Naive thymus-derived CD4-positive, alpha-beta T cell (primary cell): ENCODE data around the gene SF1. TPM values are rescaled to one million over a fixed set of nuclear protein-coding genes. Genes with fewer than 3 reads are reported as not detected.
A peak's percentile ranks its signal among the peaks of the same experiment; 100 is the strongest.

Experiments
- ATAC-seq: fragments of 150-1000 bp; cut with Tn5 transposase; 2 replicates; pipeline ENCODE4 v1.10.0; 2021; ENCODE audit warnings: mild to moderate bottlenecking, moderate library complexity
- CTCF ChIA-PET: fragments of 350-600 bp; sonication (Branson Sonifier 250); formaldehyde crosslinking; loops from one replicate; lab custom pipeline; 2021; ENCODE audit warnings: antibody characterized with exemption; lab: Charles Lee
- POLR2A ChIA-PET: fragments of 350-600 bp; sonication (Branson Sonifier 250); formaldehyde crosslinking; loops from one replicate; lab custom pipeline; 2021; ENCODE audit warnings: antibody characterized with exemption, inconsistent platforms; lab: Charles Lee
- DNase-seq, 9 donors: peaks; one replicate each; pipeline versions ENCODE4 v3.0.0 to v3.0.0-alpha.2; 2020 to 2022; ENCODE audit warnings: mixed read lengths in 1 of 9
- H3K27ac ChIP-seq: one replicate; pipeline ENCODE4 v1.7.0; 2013; ENCODE audit warnings: mild to moderate bottlenecking, low read depth, low read length, moderate library complexity
- H3K27me3 ChIP-seq, 2 donors: one replicate each; pipeline ENCODE4 v1.7.0; 2013; ENCODE audit warnings: low read length in 2 of 2, mild to moderate bottlenecking in 2 of 2, moderate library complexity in 2 of 2; ENCODE audit not compliant: control insufficient read depth in 2 of 2, insufficient read depth in 2 of 2
- H3K36me3 ChIP-seq, 3 experiments: 1 replicate in 2 of 3; 2 replicates in 1 of 3; pipeline ENCODE4 v1.7.0; 2013; ENCODE audit warnings: low read length in 3 of 3, mild to moderate bottlenecking in 3 of 3, moderate library complexity in 1 of 3; ENCODE audit not compliant: insufficient read depth in 3 of 3, control insufficient read depth in 2 of 3
- H3K4me1 ChIP-seq, 2 donors: one replicate each; pipeline ENCODE4 v1.7.0; 2013; ENCODE audit warnings: low read length in 2 of 2, mild to moderate bottlenecking in 2 of 2, moderate library complexity in 1 of 2; ENCODE audit not compliant: control insufficient read depth in 2 of 2, insufficient read depth in 2 of 2
- H3K4me3 ChIP-seq: 2 replicates; pipeline ENCODE4 v1.7.0; 2013; ENCODE audit warnings: mild to moderate bottlenecking, low read length
- H3K9me3 ChIP-seq, 3 experiments: 1 replicate in 2 of 3; 2 replicates in 1 of 3; pipeline ENCODE4 v1.7.0; 2013; ENCODE audit warnings: low read length in 3 of 3; ENCODE audit not compliant: control insufficient read depth in 2 of 3
- H3K27ac Mint-ChIP-seq, 9 donors: one replicate each; pipeline ENCODE4 v1.8.0; 2020 to 2022; ENCODE audit warnings: mixed read lengths in 9 of 9, mild to moderate bottlenecking in 8 of 9, moderate library complexity in 5 of 9, inconsistent platforms in 2 of 9
- H3K27me3 Mint-ChIP-seq, 5 donors: one replicate each; pipeline ENCODE4 v1.8.0; 2021 to 2022; ENCODE audit warnings: mixed read lengths in 5 of 5, mild to moderate bottlenecking in 1 of 5
- H3K36me3 Mint-ChIP-seq, 5 donors: one replicate each; pipeline ENCODE4 v1.8.0; 2020 to 2022; ENCODE audit warnings: mixed read lengths in 5 of 5, mild to moderate bottlenecking in 3 of 5, inconsistent platforms in 1 of 5
- H3K4me1 Mint-ChIP-seq, 7 donors: one replicate each; pipeline ENCODE4 v1.8.0; 2020 to 2022; ENCODE audit warnings: mixed read lengths in 7 of 7, mild to moderate bottlenecking in 3 of 7, inconsistent platforms in 1 of 7
- H3K4me3 Mint-ChIP-seq, 10 donors: one replicate each; pipeline ENCODE4 v1.8.0; 2020 to 2022; ENCODE audit warnings: mild to moderate bottlenecking in 10 of 10, mixed read lengths in 10 of 10, moderate library complexity in 6 of 10, inconsistent platforms in 2 of 10
- H3K9me3 Mint-ChIP-seq, 11 donors: one replicate each; pipeline ENCODE4 v1.8.0; 2020 to 2022; ENCODE audit warnings: mixed read lengths in 11 of 11, mild to moderate bottlenecking in 4 of 11, inconsistent platforms in 1 of 11, moderate library complexity in 1 of 11
- intact Hi-C, 2 donors: fragments of 100-400 bp; cut with micrococcal nuclease; formaldehyde crosslinking; loops; one replicate each; pipeline ENCODE4 v1.15.1; 2023
- polyA plus RNA-seq, 2 donors: library from polyadenylated mRNA; unstranded; fragments of 300-500 nt; fragmentation: Illumina TruSeq; gene quantifications; one replicate each; pipeline ENCODE4 v1.2.3, GENCODE V29; 2021
- total RNA-seq, 6 experiments: library from RNA in 5 of 6; stranded (reverse) in 5 of 6; gene quantifications; 1 replicate in 5 of 6; 2 replicates in 1 of 6; pipeline ENCODE4 v1.2.3 and lab custom pipeline; 2021 to 2026

Gene SF1
- total and polyA plus RNA-seq, 7 experiments from 2014 or later: 101 to 1,612 (median 901) TPM

GRCh38 chr11:64765851-64766665 is 12.3 kb downstream of the SF1 start:
- H3K4me1 Mint-ChIP-seq: peaks cover 63 to 97% (median 91%) of the 10 kb centered on the region in 7 donors
- peaks cover 30 to 71% (median 70%) of the 10 kb centered on the region in 5 donors for H3K36me3 Mint-ChIP-seq
- peak overlapping the region; percentile 32 to 96 (median 84) for H3K4me3 Mint-ChIP-seq
- peaks cover 0 to 7% (median 0%) of the 10 kb centered on the region in 11 donors for H3K9me3 Mint-ChIP-seq
- Histone ChIP-seq H3K27me3 (no peaks in the 10 kb centered on the region), H3K36me3 (peaks cover 46 to 76% (median 51%) of the 10 kb centered on the region in 3 experiments), H3K27ac (peak overlapping the region; percentile 60), H3K9me3 (no peaks in the 10 kb centered on the region), H3K4me3 (no peak overlapping the region), H3K4me1 (peaks cover 57 to 84% of the 10 kb centered on the region in 2 donors)
- H3K27me3 Mint-ChIP-seq: no peaks in the 10 kb centered on the region
- H3K27ac Mint-ChIP-seq: peak overlapping the region; percentile 80 to 94 (median 92)
- ChIA-PET CTCF (interaction anchor here (7.0 to 19.1 kb wide), 2 partner anchors 9 to 19 kb away, joined by 57 to 305 read pairs; partner anchors contain the start of gene RASGRP2), POLR2A (interaction anchor here (1.5 to 39.7 kb wide), 4 partner anchors 1 to 34 kb away, joined by 4 to 1956 read pairs (median 986); partner anchors contain the start of genes PYGM, RASGRP2 and SF1)
- intact Hi-C loops: no loop called here
- ATAC-seq (no peak), DNase-seq (peak in 1 of 9 donors; percentile 17)

GRCh38 chr11:64765291-64765850 is 13.0 kb downstream of the SF1 start:
- Mint-ChIP-seq H3K27me3 (no peaks in the 10 kb centered on the region), H3K4me1 (peaks cover 68 to 97% (median 92%) of the 10 kb centered on the region in 7 donors), H3K27ac (peak overlapping the region; percentile 87 to 97 (median 92)), H3K9me3 (peaks cover 0 to 9% (median 0%) of the 10 kb centered on the region in 11 donors), H3K36me3 (peaks cover 30 to 67% (median 63%) of the 10 kb centered on the region in 5 donors), H3K4me3 (peak overlapping the region; percentile 81 to 96 (median 84))
- ChIA-PET POLR2A (interaction anchor here (0.6 to 39.7 kb wide), 8 partner anchors 0 to 794 kb away, joined by 3 to 1956 read pairs (median 14); partner anchors contain the start of genes MAP4K2, PYGM, RASGRP2 and SF1), CTCF (interaction anchor here (7.0 to 19.1 kb wide), 2 partner anchors 9 to 18 kb away, joined by 57 to 305 read pairs; partner anchors contain the start of gene RASGRP2)
- H3K4me1 ChIP-seq: peaks cover 63 to 86% of the 10 kb centered on the region in 2 donors
- H3K27me3 ChIP-seq: no peaks in the 10 kb centered on the region
- peak overlapping the region; percentile 60 for H3K27ac ChIP-seq
- no peak overlapping the region for H3K4me3 ChIP-seq
- ATAC-seq (no peak), DNase-seq (peak in 1 of 9 donors; percentile 28)
- peaks cover 39 to 69% (median 44%) of the 10 kb centered on the region in 3 experiments for H3K36me3 ChIP-seq
- intact Hi-C loops: no loop called here
- H3K9me3 ChIP-seq: no peaks in the 10 kb centered on the region

GRCh38 chr11:64764753-64765152 is 13.6 kb downstream of the SF1 start:
- Mint-ChIP-seq H3K36me3 (peaks cover 30 to 63% (median 57%) of the 10 kb centered on the region in 5 donors), H3K9me3 (peaks cover 0 to 9% (median 0%) of the 10 kb centered on the region in 11 donors), H3K4me1 (peaks cover 73 to 98% (median 95%) of the 10 kb centered on the region in 7 donors), H3K27me3 (no peaks in the 10 kb centered on the region), H3K4me3 (peak overlapping the region; percentile 81 to 96 (median 84)), H3K27ac (peak overlapping the region; percentile 87 to 97 (median 92))
- DNase-seq (no peak), ATAC-seq (no peak)
- CTCF ChIA-PET: interaction anchor here (0.8 to 19.1 kb wide), 7 partner anchors 10 to 120 kb away, joined by 3 to 305 read pairs (median 4); partner anchors contain the start of genes RASGRP2 and SF1
- H3K4me3 ChIP-seq: peak overlapping the region; percentile 41
- peaks cover 33 to 63% (median 38%) of the 10 kb centered on the region in 3 experiments for H3K36me3 ChIP-seq
- POLR2A ChIA-PET: interaction anchor here (0.6 to 39.7 kb wide), 12 partner anchors 0 to 794 kb away, joined by 3 to 1956 read pairs (median 4); partner anchors contain the start of genes FAU, MAP4K2, MRPL49 and PYGM
- H3K9me3 ChIP-seq: no peaks in the 10 kb centered on the region
- intact Hi-C loops: loop anchor here in 1 of 2 donors (1.0 kb wide), 2 partner anchors 14 to 21 kb away; partner anchors contain the start of gene SF1
- no peaks in the 10 kb centered on the region for H3K27me3 ChIP-seq
- H3K4me1 ChIP-seq: peaks cover 65 to 89% of the 10 kb centered on the region in 2 donors
- peak overlapping the region; percentile 60 for H3K27ac ChIP-seq

DNA sequence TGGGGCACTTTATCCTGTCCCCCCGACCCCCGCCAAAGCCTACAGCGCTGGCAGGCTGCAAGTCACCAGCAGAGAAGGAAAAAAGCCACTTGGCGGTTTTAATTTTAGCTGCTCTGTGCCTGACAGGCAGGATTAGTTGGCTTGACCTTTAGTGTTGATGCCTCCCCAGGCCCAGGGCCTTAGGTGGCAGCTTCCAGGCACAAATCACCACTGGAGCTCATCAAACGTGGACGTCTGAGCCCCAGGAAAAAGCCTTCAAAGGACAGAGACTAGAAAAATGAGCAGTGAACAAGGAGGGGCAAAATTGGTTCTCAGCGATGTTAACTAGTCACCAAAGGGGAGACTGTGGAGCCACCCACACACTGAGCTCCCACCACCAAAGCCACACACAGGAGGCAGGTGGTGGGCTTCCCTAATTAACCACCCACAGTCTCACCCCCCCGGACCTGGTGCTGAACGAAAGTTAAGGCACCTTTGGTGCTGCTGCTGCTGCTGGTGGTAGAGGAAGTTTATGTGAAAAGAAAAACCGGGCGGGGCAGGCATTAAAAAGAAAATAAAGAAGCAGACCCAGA is 14.2 kb downstream of the SF1 start:
- Mint-ChIP-seq H3K36me3 (peaks cover 25 to 57% (median 51%) of the 10 kb centered on the region in 5 donors), H3K4me1 (peaks cover 71 to 98% (median 92%) of the 10 kb centered on the region in 7 donors), H3K4me3 (peak overlapping the region; percentile 81 to 96 (median 84)), H3K27me3 (no peaks in the 10 kb centered on the region), H3K27ac (peak overlapping the region; percentile 87 to 97 (median 92)), H3K9me3 (peaks cover 0 to 9% (median 0%) of the 10 kb centered on the region in 11 donors)
- Histone ChIP-seq H3K27me3 (no peaks in the 10 kb centered on the region), H3K4me3 (peak overlapping the region; percentile 41), H3K27ac (peak overlapping the region; percentile 60), H3K4me1 (peaks cover 69 to 90% of the 10 kb centered on the region in 2 donors), H3K9me3 (no peaks in the 10 kb centered on the region), H3K36me3 (peaks cover 26 to 57% (median 31%) of the 10 kb centered on the region in 3 experiments)
- ATAC-seq (peak; percentile 50), DNase-seq (peak in 7 of 9 donors; percentile 71 to 85 (median 80))
- CTCF ChIA-PET: interaction anchor here (0.7 to 19.1 kb wide), 10 partner anchors 11 to 121 kb away, joined by 3 to 305 read pairs (median 4); partner anchors contain the start of genes RASGRP2 and SF1
- POLR2A ChIA-PET: interaction anchor here (0.7 to 39.7 kb wide), 14 partner anchors 1 to 371 kb away, joined by 3 to 1956 read pairs (median 3); partner anchors contain the start of genes FAU, MAP4K2, MEN1 and MRPL49
- intact Hi-C loops: loop anchor here in 1 of 2 donors (1.0 kb wide), 2 partner anchors 14 to 21 kb away; partner anchors contain the start of gene SF1

DNA sequence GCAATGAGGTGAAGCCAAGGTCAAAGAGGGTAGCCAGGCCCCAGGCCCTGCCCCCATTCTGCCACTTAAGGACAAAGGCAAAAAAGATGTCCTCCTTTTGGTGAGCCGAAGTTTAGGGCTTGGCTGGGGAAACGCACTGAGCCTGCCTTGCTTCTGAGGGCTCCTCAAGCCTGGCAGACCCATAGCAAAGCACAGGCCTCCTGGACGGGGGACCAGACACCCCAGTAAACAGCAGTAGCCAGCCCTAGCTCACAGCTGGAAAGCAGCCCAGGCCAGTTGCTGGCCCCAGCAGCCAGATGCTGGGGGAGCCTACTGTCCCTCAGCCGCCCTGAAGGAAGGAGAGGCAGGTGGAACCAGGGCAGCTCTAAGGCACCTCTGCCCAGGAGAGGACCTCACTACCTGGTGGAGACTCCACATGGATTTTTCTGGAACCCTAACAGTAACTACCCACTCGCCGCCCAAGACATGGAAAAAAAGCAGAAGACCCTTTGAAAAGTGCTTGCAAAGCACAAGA is 14.8 kb downstream of the SF1 start:
- peaks cover 21 to 52% (median 46%) of the 10 kb centered on the region in 5 donors for H3K36me3 Mint-ChIP-seq
- peak overlapping the region; percentile 60 for H3K27ac ChIP-seq
- peak in 1 of 9 donors; percentile 26 for DNase-seq
- peak overlapping the region; percentile 87 to 97 (median 92) for H3K27ac Mint-ChIP-seq
- CTCF ChIA-PET: interaction anchor here (0.7 to 19.1 kb wide), 10 partner anchors 8 to 86 kb away, joined by 3 to 305 read pairs (median 4); partner anchors contain the start of genes RASGRP2 and SF1
- H3K4me3 Mint-ChIP-seq: peak overlapping the region; percentile 81 to 96 (median 84)
- H3K4me1 Mint-ChIP-seq: peaks cover 69 to 95% (median 88%) of the 10 kb centered on the region in 7 donors
- ATAC-seq: no peak
- POLR2A ChIA-PET: interaction anchor here (0.6 to 39.7 kb wide), 17 partner anchors 1 to 371 kb away, joined by 3 to 1956 read pairs (median 4); partner anchors contain the start of genes FAU, MAP4K2, MEN1 and MRPL49
- H3K4me3 ChIP-seq: peak overlapping the region; percentile 41
- no peaks in the 10 kb centered on the region for H3K27me3 ChIP-seq
- intact Hi-C loops: loop anchor here in 1 of 2 donors (1.0 kb wide), 2 partner anchors 15 to 20 kb away; partner anchors contain the start of gene SF1
- H3K9me3 ChIP-seq: no peaks in the 10 kb centered on the region
- no peaks in the 10 kb centered on the region for H3K27me3 Mint-ChIP-seq
- peaks cover 69 to 90% of the 10 kb centered on the region in 2 donors for H3K4me1 ChIP-seq
- peaks cover 0 to 9% (median 0%) of the 10 kb centered on the region in 11 donors for H3K9me3 Mint-ChIP-seq
- H3K36me3 ChIP-seq: peaks cover 21 to 51% (median 26%) of the 10 kb centered on the region in 3 experiments
